GM18519 (cell line): ENCODE results near the gene GABRB1.

ENCODE experiments used
- ATAC-seq: cut with Tn5 transposase; IDR thresholded peaks from one replicate; pipeline ENCODE4 v1.9.1; 2021; ENCODE audit warnings: mild to moderate bottlenecking, moderate library complexity; ENCODE audit not compliant: unreplicated experiment, low FRiP score

Gene GABRB1

GRCh38 chr4:47198791-47199190, 167.4 kb downstream of the GABRB1 start:
- ATAC-seq = no peak

- ATAC-seq = no peak
Observed at GRCh38 chr4:47203593-47203992, 172.2 kb downstream of the GABRB1 start.

- no peak for ATAC-seq
Observed at GRCh38 chr4:47207555-47207954, 176.2 kb downstream of the GABRB1 start.

GRCh38 chr4:47209833-47210232, 178.5 kb downstream of the GABRB1 start:
- ATAC-seq = no peak

GRCh38 chr4:47210828-47211227, 179.5 kb downstream of the GABRB1 start:
- no peak for ATAC-seq

GRCh38 chr4:47213106-47213505, 181.7 kb downstream of the GABRB1 start:
- no peak for ATAC-seq

GRCh38 chr4:47213539-47213938, 182.2 kb downstream of the GABRB1 start:
- ATAC-seq = no peak

- no peak for ATAC-seq
Observed at GRCh38 chr4:47213971-47214370, 182.6 kb downstream of the GABRB1 start.

GRCh38 chr4:47215759-47216158, 184.4 kb downstream of the GABRB1 start:
- ATAC-seq = no peak

- no peak for ATAC-seq
Observed at GRCh38 chr4:47217291-47217690, 185.9 kb downstream of the GABRB1 start.

GRCh38 chr4:47217884-47218283, 186.5 kb downstream of the GABRB1 start:
- ATAC-seq = no peak

- no peak for ATAC-seq
Observed at GRCh38 chr4:47218631-47219030, 187.3 kb downstream of the GABRB1 start.

- no peak for ATAC-seq
Observed at GRCh38 chr4:47219586-47219985, 188.2 kb downstream of the GABRB1 start.

GRCh38 chr4:47221721-47222120, 190.4 kb downstream of the GABRB1 start:
- ATAC-seq = no peak

- ATAC-seq = no peak
Observed at GRCh38 chr4:47222276-47222675, 190.9 kb downstream of the GABRB1 start.

- ATAC-seq = no peak
Observed at GRCh38 chr4:47224361-47224760, 193.0 kb downstream of the GABRB1 start.

GRCh38 chr4:47235721-47236120, 204.4 kb downstream of the GABRB1 start:
- ATAC-seq = no peak

GRCh38 chr4:47238667-47239066, 207.3 kb downstream of the GABRB1 start:
- ATAC-seq = no peak

- ATAC-seq = no peak
Observed at GRCh38 chr4:47239649-47240048, 208.3 kb downstream of the GABRB1 start.

GRCh38 chr4:47251348-47252135, 220.2 kb downstream of the GABRB1 start:
- no peak for ATAC-seq

- no peak for ATAC-seq
Observed at GRCh38 chr4:47263721-47264120, 232.4 kb downstream of the GABRB1 start.

GRCh38 chr4:47270201-47270888, 239.0 kb downstream of the GABRB1 start:
- no peak for ATAC-seq
